A549 (cell line): Measurements from ENCODE around the gene ADAM10.
"Not testable (repeated sequence)": the region's sequence is repeated elsewhere in the genome, so short reads cannot be mapped to it uniquely, and the experiment has no call there.

Experiments
- CHD2 ChIP-seq: fragments of 150-350 bp; IDR thresholded peaks from 2 replicates; pipeline ENCODE4 v1.6.1; 2014; ENCODE audit warnings: low read length; ENCODE audit not compliant: partially characterized antibody
- CTCF ChIP-seq: fragments of >200 bp; sonication (Bioruptor Twin); formaldehyde crosslinking; IDR thresholded peaks from 3 replicates; pipeline ENCODE4 v1.5.1; 2016
- KDM1A ChIP-seq: fragments of 200-600 bp; sonication (generic); IDR thresholded peaks from 2 replicates; pipeline ENCODE4 v1.6.1; 2016; ENCODE audit warnings: low read depth, mild to moderate bottlenecking
- MYC ChIP-seq: IDR thresholded peaks from 2 replicates; pipeline ENCODE4 v1.6.1; 2012; ENCODE audit warnings: mild to moderate bottlenecking, inconsistent platforms, low read length, improper control_type of control experiment, borderline replicate concordance
- POLR2AphosphoS2 ChIP-seq: conservative IDR thresholded peaks from 2 replicates; pipeline ENCODE4 v1.6.1; 2012; ENCODE audit warnings: low read length, improper control_type of control experiment, inconsistent platforms
- RARB ChIP-seq: fragments of 250-450 bp; sonication (Bioruptor Pico); IDR thresholded peaks from 2 replicates; pipeline ENCODE4 v1.8.0; 2021; ENCODE audit warnings: mild to moderate bottlenecking, moderate library complexity
- RCOR1 ChIP-seq: fragments of 150-350 bp; IDR thresholded peaks from 2 replicates; pipeline ENCODE4 v1.6.1; 2014; ENCODE audit warnings: antibody characterized with exemption, low read length, low read depth
- RFX5 ChIP-seq: fragments of 450-650 bp; IDR thresholded peaks from 2 replicates; pipeline ENCODE4 v1.7.1; 2014; ENCODE audit warnings: antibody characterized with exemption, mild to moderate bottlenecking, moderate library complexity
- SMC3 ChIP-seq: fragments of >200 bp; sonication (Bioruptor Twin); formaldehyde crosslinking; IDR thresholded peaks from 3 replicates; pipeline ENCODE4 v1.6.1; 2018; ENCODE audit warnings: inconsistent platforms
- ZC3H11A ChIP-seq: fragments of 450-650 bp; IDR thresholded peaks from 2 replicates; pipeline ENCODE4 v1.6.1; 2014; ENCODE audit warnings: antibody characterized with exemption, mild to moderate bottlenecking
- TF ChIP-seq, protein P1 (sequence below): fragments of 450-650 bp; IDR thresholded peaks from 2 replicates; pipeline ENCODE4 v1.6.1; 2014; ENCODE audit warnings: antibody characterized with exemption
- TF ChIP-seq, protein P2 (sequence below): fragments of 150-350 bp; IDR thresholded peaks from 2 replicates; pipeline ENCODE4 v1.6.1; 2014; ENCODE audit warnings: low read depth, mild to moderate bottlenecking, low read length

- TF ChIP-seq CTCF; RFX5; POLR2AphosphoS2; KDM1A; ZC3H11A; RCOR1; SMC3; CHD2; MYC; RARB (CRISPR knock-in tag): not testable (repeated sequence)
- TF ChIP-seq, protein P1, sequence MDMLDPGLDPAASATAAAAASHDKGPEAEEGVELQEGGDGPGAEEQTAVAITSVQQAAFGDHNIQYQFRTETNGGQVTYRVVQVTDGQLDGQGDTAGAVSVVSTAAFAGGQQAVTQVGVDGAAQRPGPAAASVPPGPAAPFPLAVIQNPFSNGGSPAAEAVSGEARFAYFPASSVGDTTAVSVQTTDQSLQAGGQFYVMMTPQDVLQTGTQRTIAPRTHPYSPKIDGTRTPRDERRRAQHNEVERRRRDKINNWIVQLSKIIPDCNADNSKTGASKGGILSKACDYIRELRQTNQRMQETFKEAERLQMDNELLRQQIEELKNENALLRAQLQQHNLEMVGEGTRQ = not testable (repeated sequence)
- TF ChIP-seq, protein P2, sequence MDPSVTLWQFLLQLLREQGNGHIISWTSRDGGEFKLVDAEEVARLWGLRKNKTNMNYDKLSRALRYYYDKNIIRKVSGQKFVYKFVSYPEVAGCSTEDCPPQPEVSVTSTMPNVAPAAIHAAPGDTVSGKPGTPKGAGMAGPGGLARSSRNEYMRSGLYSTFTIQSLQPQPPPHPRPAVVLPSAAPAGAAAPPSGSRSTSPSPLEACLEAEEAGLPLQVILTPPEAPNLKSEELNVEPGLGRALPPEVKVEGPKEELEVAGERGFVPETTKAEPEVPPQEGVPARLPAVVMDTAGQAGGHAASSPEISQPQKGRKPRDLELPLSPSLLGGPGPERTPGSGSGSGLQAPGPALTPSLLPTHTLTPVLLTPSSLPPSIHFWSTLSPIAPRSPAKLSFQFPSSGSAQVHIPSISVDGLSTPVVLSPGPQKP = not testable (repeated sequence)
Measured at GRCh38 chr15:58603927-58604326, 145.6 kb downstream of the ADAM10 start.
